ENCODE data around the gene CPXM1. TPM values are rescaled to one million over a fixed set of nuclear protein-coding genes. Genes with fewer than 3 reads are reported as not detected.

CPXM1 gene
- total RNA-seq, 1 experiment from 2014 or later, result 2.7 TPM

DNA sequence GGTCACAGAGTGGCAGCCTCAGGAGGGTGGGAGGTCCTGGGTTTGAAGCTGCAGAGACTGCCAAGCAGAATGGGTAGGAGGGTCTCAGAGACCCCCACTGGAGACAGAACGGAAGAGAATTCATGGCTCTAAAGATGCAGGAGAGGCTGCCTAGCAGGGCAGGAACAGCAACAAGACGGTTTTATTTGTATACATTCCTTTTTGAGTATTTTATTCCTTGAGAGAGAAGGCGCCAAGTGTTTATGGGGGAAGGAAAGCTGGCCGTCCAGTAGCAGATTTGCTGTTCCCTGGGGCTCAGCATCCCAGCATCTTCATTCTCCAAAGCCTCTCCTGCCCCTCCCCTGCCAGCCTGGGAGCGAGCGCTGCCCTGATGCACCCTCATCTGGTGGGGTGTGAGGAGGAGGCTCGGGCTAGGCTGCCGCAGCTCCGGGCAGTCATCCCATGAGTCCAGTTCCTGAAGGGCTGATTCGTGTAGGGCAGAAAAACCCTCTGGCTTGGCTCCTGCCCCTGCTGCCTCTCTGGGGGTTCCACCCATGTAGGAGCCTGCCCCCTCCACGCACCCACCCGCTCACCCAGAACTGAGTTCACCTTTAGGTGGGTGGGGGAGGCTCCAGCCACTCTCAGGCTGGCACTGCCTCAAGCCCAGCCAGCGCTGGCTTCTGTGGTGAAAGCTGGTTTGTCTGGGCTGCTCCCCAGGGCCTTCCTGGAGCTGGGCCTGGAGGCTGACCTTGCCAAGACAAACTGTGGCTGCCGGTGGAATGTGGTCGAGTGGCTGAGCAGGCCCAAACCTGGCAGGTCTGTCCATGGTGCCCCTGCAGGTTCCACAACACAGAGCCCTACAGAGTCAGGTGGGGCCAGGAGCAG, 32.4 kb downstream of the CPXM1 start:
- DNase-seq (ENCODE audit: low read depth), result peak; percentile 76

GRCh38 chr20:2763186-2763585, 37.2 kb downstream of the CPXM1 start:
- no peak for DNase-seq (ENCODE audit: low read depth)

- no peak for DNase-seq (ENCODE audit: low read depth)
These were observed 37.8 kb downstream of the CPXM1 start for GRCh38 chr20:2762578-2763131.

DNA sequence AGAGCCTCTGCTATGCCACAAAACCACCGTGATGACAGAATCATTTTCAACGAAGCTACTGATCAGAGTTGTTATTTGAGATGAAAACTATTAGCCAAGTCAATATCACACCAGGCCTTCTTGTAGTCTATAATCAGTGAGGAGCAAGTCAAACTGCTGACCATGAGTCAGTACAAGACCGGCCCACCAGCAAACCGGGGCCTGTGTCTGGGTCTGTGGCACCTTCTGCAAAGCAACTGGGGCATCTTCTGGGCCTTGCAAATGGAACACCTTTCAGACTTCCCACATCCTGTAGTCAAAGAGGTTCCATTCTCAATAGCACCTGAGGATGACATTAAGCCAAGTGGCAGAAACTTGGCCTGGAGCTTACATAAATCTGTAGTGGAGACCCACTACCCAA, 38.5 kb downstream of the CPXM1 start:
- DNase-seq (ENCODE audit: low read depth), result no peak

DNA sequence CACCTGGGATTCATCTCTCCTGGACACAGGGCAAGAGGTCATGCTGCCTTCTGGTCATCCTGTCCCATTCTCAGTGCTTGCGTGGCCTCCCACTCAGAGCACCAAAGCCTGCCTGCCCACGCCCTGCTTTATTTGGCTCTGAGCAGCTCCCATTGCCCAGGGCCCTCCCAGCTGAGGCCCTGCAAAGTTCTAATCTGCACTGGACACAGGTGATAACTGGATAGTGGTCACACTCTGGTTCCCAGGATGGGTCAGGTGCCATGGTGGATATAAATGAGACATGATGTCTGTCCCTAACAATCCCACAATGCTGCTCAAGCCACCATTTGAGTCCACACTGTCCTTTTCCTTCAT, 39.5 kb downstream of the CPXM1 start:
- DNase-seq (ENCODE audit: low read depth), result no peak

- no peak for DNase-seq (ENCODE audit: low read depth)
These were observed 40.0 kb downstream of the CPXM1 start for GRCh38 chr20:2760297-2760951.

- no peak for DNase-seq (ENCODE audit: low read depth)
These were observed 40.7 kb downstream of the CPXM1 start for GRCh38 chr20:2759603-2760296.

DNA sequence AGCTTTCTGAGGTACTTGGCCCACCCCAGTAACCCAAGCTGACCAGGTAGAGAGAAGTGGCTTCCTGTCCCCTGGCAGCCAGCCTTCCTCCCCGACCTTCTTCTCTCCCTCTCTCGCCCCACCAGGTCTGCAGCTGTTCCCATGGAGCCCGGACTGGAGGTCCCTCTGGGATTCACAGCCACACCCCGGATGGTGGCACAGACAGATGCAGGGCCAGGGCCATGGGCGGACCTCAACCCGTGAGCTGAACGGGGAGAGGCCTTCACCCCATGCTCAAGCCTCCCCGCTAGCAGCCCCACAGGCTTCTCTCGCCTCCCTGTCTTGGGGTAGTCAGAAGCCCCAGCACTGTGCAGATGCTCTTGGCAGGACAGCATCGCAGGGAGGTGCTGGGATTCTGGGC, 41.3 kb downstream of the CPXM1 start:
- DNase-seq (ENCODE audit: low read depth), result no peak

DNA sequence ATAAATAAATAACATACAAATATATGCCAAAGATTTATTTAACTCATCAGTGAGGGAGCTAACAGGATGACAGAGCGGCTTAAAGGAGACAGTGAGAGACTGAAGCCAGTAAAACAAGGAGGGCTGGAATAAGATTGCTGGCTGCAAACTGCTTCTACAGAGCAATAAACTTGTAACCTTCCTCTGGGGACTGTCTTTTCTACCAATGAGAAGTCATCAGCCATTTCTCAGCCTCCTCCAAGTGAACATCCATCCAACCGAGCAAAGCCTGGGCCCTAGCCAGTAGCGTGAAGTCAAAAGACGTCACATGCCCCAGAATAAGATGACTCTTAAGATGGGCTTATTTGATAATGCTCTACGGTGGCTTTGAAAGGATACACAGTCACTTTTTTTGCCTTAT, 42.5 kb downstream of the CPXM1 start:
- no peak for DNase-seq (ENCODE audit: low read depth)

DNA sequence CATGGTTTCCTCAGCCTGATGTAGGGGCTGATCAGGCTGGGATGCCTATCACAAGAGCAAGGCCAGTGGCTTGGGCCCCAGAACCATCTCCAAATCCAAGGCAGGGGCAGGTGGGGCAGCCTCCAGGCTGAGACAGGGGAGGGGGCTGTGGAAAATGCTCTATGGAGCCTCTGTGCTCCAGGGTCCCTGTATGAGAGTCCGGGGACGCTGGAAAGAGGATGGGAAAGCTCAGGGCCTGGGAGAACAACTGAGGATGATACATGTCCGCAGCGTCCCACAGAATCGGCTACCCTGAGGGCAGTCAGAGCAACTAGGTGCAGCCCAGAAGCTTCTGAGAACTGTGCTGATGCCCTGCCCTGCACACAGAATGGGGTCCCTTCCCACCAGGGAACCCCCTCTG, 43.4 kb downstream of the CPXM1 start:
- no peak for DNase-seq (ENCODE audit: low read depth)

GRCh38 chr20:2756056-2756611, 44.3 kb downstream of the CPXM1 start:
- peak; percentile 59 for DNase-seq (ENCODE audit: low read depth)

GRCh38 chr20:2755451-2756055, 44.9 kb downstream of the CPXM1 start:
- DNase-seq (ENCODE audit: low read depth), result no peak

DNA sequence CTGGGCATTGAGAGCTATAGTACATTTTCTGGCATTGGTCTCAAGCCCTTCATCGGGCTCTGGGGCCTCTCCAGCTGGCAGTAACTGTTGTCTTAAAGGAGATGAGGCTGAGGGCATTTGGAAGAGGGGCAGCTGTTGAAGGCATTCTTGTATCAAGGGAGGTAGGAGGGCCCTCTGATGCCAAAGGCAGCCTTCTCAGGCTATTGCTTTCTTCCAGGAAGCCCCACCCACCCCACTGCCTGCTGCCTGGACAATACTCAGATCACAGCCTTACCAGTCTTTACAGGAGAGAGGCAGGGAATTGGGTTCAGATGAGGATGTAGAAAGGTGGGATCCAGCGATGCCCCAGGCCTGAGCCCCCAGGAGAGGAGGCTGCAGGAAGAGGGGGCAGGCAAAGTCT, 46.0 kb downstream of the CPXM1 start:
- no peak for DNase-seq (ENCODE audit: low read depth)

- no peak for DNase-seq (ENCODE audit: low read depth)
These were observed 46.9 kb downstream of the CPXM1 start for GRCh38 chr20:2753461-2754040.

- DNase-seq (ENCODE audit: low read depth), result peak; percentile 71
These were observed 47.6 kb downstream of the CPXM1 start for GRCh38 chr20:2752567-2753460.

GRCh38 chr20:2751878-2752566, 48.4 kb downstream of the CPXM1 start:
- DNase-seq (ENCODE audit: low read depth), result peak; percentile 60

GRCh38 chr20:2751347-2751877, 49.0 kb downstream of the CPXM1 start:
- no peak for DNase-seq (ENCODE audit: low read depth)

DNA sequence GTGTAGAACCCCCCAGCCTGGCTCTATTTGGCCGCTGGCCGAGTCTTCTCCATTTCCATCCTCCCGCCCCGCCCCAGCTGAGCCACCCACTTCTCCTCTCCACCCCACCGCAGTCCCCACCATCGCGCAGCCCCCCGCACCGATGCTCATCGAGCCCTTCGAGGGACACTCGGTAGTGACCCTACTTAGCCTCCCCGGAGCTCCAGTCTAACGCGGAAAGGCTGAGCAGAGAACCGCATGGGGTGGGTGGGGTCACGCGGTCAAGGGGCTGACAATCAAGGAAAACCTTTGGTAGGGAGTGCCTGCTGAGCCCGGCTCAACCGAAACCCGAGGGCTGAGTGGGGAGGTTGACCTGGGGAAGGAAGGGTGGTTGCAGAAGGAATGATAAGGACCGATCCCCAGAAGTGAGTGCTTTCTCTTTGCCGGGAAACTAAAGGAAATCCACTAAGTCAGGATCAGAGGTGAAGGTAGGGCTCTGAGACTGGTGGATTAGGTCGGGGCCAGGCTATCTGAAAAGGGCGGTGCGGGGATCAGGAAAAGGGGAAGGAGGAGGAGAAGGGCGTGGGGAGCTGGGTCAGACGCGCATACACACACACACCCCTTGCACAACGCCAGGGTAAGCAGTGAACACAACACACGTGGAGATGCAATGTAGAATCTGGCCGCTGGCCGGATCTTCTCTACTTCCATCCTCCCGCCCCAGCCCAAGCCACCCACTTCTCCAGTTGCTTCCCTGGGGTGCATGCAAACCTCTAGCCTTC, 49.8 kb downstream of the CPXM1 start:
- DNase-seq (ENCODE audit: low read depth), result peak; percentile 49

Data from Daoy (cell line).